Measurements from ENCODE around the gene SCGB1A1.

The SCGB1A1 gene

DNA sequence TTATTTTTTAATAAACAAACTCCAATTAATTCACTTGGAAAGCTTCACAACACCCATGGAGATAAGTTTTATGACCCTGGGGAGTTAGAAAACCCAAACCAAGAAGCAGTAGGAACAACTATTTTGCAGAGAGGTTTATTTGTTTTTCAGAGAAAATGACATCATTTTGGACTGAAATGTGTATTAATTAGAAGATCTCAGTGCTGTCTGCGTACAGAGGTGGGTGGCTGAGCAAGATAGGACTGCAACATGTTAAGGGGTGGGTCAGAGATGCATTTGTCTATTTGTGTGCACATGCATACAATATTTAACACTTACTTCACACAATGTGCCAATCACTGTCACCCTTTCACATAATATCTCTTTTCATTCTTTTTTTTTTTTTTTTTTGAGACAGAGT, 1.1 kb downstream of the SCGB1A1 start:
- DNase-seq (ENCODE audit: low read depth in 1 of 2, low spot score in 1 of 2), result no peak
- Histone ChIP-seq H3K27ac (replicated peaks) (no peak overlapping the region), H3K27me3 (ENCODE audit: insufficient read depth, poor library complexity, severe bottlenecking) (no peaks in the 10 kb centered on the region), H3K4me3 (replicated peaks; ENCODE audit: insufficient read depth, low read length) (no peak overlapping the region)
- TF ChIP-seq SPI1 (IDR thresholded peaks at IDR 0.05; ENCODE audit: borderline replicate concordance, low read depth) (no peak), POLR2AphosphoS5 (IDR thresholded peaks at IDR 0.05; ENCODE audit: low read depth) (no peak), GABPA (IDR thresholded peaks at IDR 0.05; ENCODE audit: low read depth) (no peak)
- TF ChIP-seq, protein P1, sequence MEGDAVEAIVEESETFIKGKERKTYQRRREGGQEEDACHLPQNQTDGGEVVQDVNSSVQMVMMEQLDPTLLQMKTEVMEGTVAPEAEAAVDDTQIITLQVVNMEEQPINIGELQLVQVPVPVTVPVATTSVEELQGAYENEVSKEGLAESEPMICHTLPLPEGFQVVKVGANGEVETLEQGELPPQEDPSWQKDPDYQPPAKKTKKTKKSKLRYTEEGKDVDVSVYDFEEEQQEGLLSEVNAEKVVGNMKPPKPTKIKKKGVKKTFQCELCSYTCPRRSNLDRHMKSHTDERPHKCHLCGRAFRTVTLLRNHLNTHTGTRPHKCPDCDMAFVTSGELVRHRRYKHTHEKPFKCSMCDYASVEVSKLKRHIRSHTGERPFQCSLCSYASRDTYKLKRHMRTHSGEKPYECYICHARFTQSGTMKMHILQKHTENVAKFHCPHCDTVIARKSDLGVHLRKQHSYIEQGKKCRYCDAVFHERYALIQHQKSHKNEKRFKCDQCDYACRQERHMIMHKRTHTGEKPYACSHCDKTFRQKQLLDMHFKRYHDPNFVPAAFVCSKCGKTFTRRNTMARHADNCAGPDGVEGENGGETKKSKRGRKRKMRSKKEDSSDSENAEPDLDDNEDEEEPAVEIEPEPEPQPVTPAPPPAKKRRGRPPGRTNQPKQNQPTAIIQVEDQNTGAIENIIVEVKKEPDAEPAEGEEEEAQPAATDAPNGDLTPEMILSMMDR (IDR thresholded peaks at IDR 0.05; ENCODE audit: insufficient read depth, low read length), result no peak
- TF ChIP-seq, protein P2, sequence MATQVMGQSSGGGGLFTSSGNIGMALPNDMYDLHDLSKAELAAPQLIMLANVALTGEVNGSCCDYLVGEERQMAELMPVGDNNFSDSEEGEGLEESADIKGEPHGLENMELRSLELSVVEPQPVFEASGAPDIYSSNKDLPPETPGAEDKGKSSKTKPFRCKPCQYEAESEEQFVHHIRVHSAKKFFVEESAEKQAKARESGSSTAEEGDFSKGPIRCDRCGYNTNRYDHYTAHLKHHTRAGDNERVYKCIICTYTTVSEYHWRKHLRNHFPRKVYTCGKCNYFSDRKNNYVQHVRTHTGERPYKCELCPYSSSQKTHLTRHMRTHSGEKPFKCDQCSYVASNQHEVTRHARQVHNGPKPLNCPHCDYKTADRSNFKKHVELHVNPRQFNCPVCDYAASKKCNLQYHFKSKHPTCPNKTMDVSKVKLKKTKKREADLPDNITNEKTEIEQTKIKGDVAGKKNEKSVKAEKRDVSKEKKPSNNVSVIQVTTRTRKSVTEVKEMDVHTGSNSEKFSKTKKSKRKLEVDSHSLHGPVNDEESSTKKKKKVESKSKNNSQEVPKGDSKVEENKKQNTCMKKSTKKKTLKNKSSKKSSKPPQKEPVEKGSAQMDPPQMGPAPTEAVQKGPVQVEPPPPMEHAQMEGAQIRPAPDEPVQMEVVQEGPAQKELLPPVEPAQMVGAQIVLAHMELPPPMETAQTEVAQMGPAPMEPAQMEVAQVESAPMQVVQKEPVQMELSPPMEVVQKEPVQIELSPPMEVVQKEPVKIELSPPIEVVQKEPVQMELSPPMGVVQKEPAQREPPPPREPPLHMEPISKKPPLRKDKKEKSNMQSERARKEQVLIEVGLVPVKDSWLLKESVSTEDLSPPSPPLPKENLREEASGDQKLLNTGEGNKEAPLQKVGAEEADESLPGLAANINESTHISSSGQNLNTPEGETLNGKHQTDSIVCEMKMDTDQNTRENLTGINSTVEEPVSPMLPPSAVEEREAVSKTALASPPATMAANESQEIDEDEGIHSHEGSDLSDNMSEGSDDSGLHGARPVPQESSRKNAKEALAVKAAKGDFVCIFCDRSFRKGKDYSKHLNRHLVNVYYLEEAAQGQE (IDR thresholded peaks at IDR 0.05; ENCODE audit: insufficient replicate concordance, low read depth), result no peak

DNA sequence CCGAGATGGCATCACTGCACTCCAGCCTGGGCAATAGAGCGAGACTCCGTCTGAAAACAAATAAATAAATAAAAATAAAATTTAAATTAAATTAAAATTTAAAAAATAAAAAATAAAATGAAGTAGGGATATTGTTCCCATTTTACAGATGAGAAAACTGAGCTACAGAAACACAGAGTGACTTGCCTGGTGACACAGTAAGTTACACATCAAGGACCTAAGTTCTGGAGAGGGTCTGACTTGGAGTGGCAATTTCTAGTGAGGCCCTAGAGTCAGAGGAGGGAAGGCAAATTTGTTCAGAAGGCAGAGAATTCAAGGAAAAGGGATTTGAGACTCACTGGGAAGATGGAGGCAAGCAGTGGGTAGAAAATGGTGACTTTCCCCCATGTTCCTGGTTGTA, 2.0 kb downstream of the SCGB1A1 start:
- H3K4me3 ChIP-seq (replicated peaks; ENCODE audit: insufficient read depth, low read length), result no peak overlapping the region
- H3K27ac ChIP-seq (replicated peaks), result no peak overlapping the region
- no peaks in the 10 kb centered on the region for H3K27me3 ChIP-seq (ENCODE audit: insufficient read depth, poor library complexity, severe bottlenecking)
- DNase-seq (ENCODE audit: low read depth in 1 of 2, low spot score in 1 of 2), result no peak
- TF ChIP-seq SPI1 (IDR thresholded peaks at IDR 0.05; ENCODE audit: borderline replicate concordance, low read depth), result no peak
- no peak for TF ChIP-seq POLR2AphosphoS5 (IDR thresholded peaks at IDR 0.05; ENCODE audit: low read depth)
- TF ChIP-seq, protein P1 (IDR thresholded peaks at IDR 0.05; ENCODE audit: insufficient read depth, low read length), result no peak
- TF ChIP-seq, protein P2 (IDR thresholded peaks at IDR 0.05; ENCODE audit: insufficient replicate concordance, low read depth), result no peak
- no peak for TF ChIP-seq GABPA (IDR thresholded peaks at IDR 0.05; ENCODE audit: low read depth)

DNA sequence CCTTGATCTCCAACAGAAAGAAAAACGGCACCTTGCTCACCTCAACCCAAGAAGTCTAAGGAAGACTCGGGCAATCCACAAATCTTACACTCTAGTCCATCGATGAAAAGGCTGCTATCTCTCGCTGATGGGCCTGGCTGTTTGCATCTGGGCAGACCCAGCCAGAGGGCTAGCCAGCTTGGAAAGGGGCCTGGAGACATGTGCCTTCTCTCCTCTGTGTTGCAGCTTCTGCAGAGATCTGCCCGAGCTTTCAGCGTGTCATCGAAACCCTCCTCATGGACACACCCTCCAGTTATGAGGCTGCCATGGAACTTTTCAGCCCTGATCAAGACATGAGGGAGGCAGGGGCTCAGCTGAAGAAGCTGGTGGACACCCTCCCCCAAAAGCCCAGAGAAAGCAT, 3.2 kb downstream of the SCGB1A1 start:
- DNase-seq (ENCODE audit: low read depth in 1 of 2, low spot score in 1 of 2), result no peak
- TF ChIP-seq, protein P2 (IDR thresholded peaks at IDR 0.05; ENCODE audit: insufficient replicate concordance, low read depth), result no peak
- TF ChIP-seq POLR2AphosphoS5 (IDR thresholded peaks at IDR 0.05; ENCODE audit: low read depth) (no peak), SPI1 (IDR thresholded peaks at IDR 0.05; ENCODE audit: borderline replicate concordance, low read depth) (no peak), GABPA (IDR thresholded peaks at IDR 0.05; ENCODE audit: low read depth) (no peak)
- TF ChIP-seq, protein P1 (IDR thresholded peaks at IDR 0.05; ENCODE audit: insufficient read depth, low read length), result no peak
- H3K27ac ChIP-seq (replicated peaks), result no peak overlapping the region

More for the DNA sequence above, 3.2 kb downstream of the SCGB1A1 start:
- H3K4me3 ChIP-seq (replicated peaks; ENCODE audit: insufficient read depth, low read length), result no peak overlapping the region
- no peaks in the 10 kb centered on the region for H3K27me3 ChIP-seq (ENCODE audit: insufficient read depth, poor library complexity, severe bottlenecking)
